GM23338 (cell line): ENCODE results near the gene SH3BP4. TPM values are rescaled to one million over a fixed set of nuclear protein-coding genes. Genes with fewer than 3 reads are reported as not detected.

Experiments used
- ATAC-seq: fragments of 200-7000 bp; cut with Tn5 transposase; 3 replicates; pipeline ENCODE4 v1.9.1; 2020
- DNase-seq: peaks from one replicate; pipeline ENCODE4 v3.0.0-alpha.2; 2015; ENCODE audit warnings: low spot score
- H2AFZ ChIP-seq: fragments of 200-600 bp; sonication (generic); 2 replicates; pipeline ENCODE4 v1.8.0; 2016; ENCODE audit warnings: antibody characterized with exemption, mild to moderate bottlenecking, moderate library complexity
- H3F3A ChIP-seq: fragments of 200-600 bp; sonication (generic); replicated peaks from 2 replicates; pipeline ENCODE4 v1.8.0; 2017; ENCODE audit warnings: antibody characterized with exemption, mixed run types, low read depth
- H3K27ac ChIP-seq: fragments of 200-600 bp; sonication (generic); 2 replicates; pipeline ENCODE4 v1.6.1; 2016; ENCODE audit warnings: low read depth
- H3K27me3 ChIP-seq: fragments of 200-600 bp; sonication (generic); 2 replicates; pipeline ENCODE4 v1.8.0; 2016; ENCODE audit warnings: mild to moderate bottlenecking, mixed run types, moderate library complexity; ENCODE audit not compliant: insufficient read depth
- H3K36me3 ChIP-seq: fragments of 200-600 bp; sonication (generic); 2 replicates; pipeline ENCODE4 v1.8.0; 2016; ENCODE audit warnings: mild to moderate bottlenecking; ENCODE audit not compliant: insufficient read depth
- H3K4me1 ChIP-seq: fragments of 200-600 bp; sonication (generic); 2 replicates; pipeline ENCODE4 v1.8.0; 2016; ENCODE audit warnings: mild to moderate bottlenecking, moderate library complexity; ENCODE audit not compliant: insufficient read depth
- H3K4me2 ChIP-seq: fragments of 200-600 bp; sonication (generic); 2 replicates; pipeline ENCODE4 v1.7.1; 2017; ENCODE audit warnings: mixed run types
- H3K4me3 ChIP-seq: fragments of 200-600 bp; sonication (generic); 2 replicates; pipeline ENCODE4 v1.6.1; 2016; ENCODE audit warnings: mixed run types
- H3K79me2 ChIP-seq: fragments of 200-600 bp; sonication (generic); replicated peaks from 2 replicates; pipeline ENCODE4 v1.8.0; 2017; ENCODE audit warnings: mild to moderate bottlenecking; ENCODE audit not compliant: insufficient read depth
- H3K9me2 ChIP-seq: fragments of 200-600 bp; sonication (generic); 2 replicates; pipeline ENCODE4 v1.8.0; 2017; ENCODE audit not compliant: insufficient read depth
- H4K20me1 ChIP-seq: fragments of 200-600 bp; sonication (generic); replicated peaks from 2 replicates; pipeline ENCODE4 v1.8.0; 2017; ENCODE audit warnings: mild to moderate bottlenecking; ENCODE audit not compliant: insufficient read depth
- H3K27ac Mint-ChIP-seq: 2 replicates; pipeline ENCODE4 v1.8.0; 2020; ENCODE audit warnings: inconsistent platforms, mild to moderate bottlenecking, moderate library complexity, mixed read lengths
- H3K27me3 Mint-ChIP-seq: 3 replicates; pipeline ENCODE4 v1.8.0; 2022; ENCODE audit warnings: low read depth, mild to moderate bottlenecking, moderate library complexity, mixed read lengths, inconsistent platforms; ENCODE audit not compliant: insufficient read depth, poor library complexity
- H3K36me3 Mint-ChIP-seq: 3 replicates; pipeline ENCODE4 v1.8.0; 2021; ENCODE audit warnings: low read depth, mild to moderate bottlenecking, inconsistent platforms, moderate library complexity, mixed read lengths
- H3K4me1 Mint-ChIP-seq: 3 replicates; pipeline ENCODE4 v1.8.0; 2020; ENCODE audit warnings: mild to moderate bottlenecking, inconsistent platforms, mixed read lengths
- H3K4me3 Mint-ChIP-seq: 3 replicates; pipeline ENCODE4 v1.8.0; 2021; ENCODE audit warnings: moderate library complexity, mild to moderate bottlenecking, inconsistent platforms, mixed read lengths
- H3K9me3 Mint-ChIP-seq: 3 replicates; pipeline ENCODE4 v1.8.0; 2020; ENCODE audit warnings: moderate library complexity, mild to moderate bottlenecking, inconsistent platforms, mixed read lengths
- CREB1 ChIP-seq: fragments of 250-450 bp; sonication (Bioruptor Pico); IDR thresholded peaks from 2 replicates; pipeline ENCODE4 v1.5.0; 2020; ENCODE audit warnings: low read depth, mild to moderate bottlenecking, moderate library complexity
- CTCF ChIP-seq, 2 experiments: fragments of 200-600 bp in 1 of 2; sonication (generic) in 1 of 2; conservative IDR thresholded peaks; 2 replicates each; pipeline versions ENCODE4 v1.5.1 to v1.6.1; 2016 to 2017; ENCODE audit warnings: antibody characterized with exemption in 2 of 2, low read depth in 2 of 2, mild to moderate bottlenecking in 2 of 2, moderate library complexity in 1 of 2
- ETS1 ChIP-seq: IDR thresholded peaks from 2 replicates; pipeline ENCODE4 v1.6.1; 2016; ENCODE audit warnings: antibody characterized with exemption
- EZH2 ChIP-seq: fragments of 200-600 bp; sonication (generic); IDR thresholded peaks from one replicate; pipeline ENCODE4 v1.8.0; 2017; ENCODE audit warnings: antibody characterized with exemption, mild to moderate bottlenecking, low read depth; ENCODE audit not compliant: unreplicated experiment
- EZH2phosphoT487 ChIP-seq: fragments of 200-600 bp; sonication (generic); IDR thresholded peaks from one replicate; pipeline ENCODE4 v1.8.1; 2018; ENCODE audit warnings: antibody characterized with exemption; ENCODE audit not compliant: unreplicated experiment
- JUNB ChIP-seq: IDR thresholded peaks from one replicate; pipeline ENCODE4 v1.6.1; 2016; ENCODE audit warnings: antibody characterized with exemption; ENCODE audit not compliant: unreplicated experiment
- NANOG ChIP-seq: IDR thresholded peaks from 2 replicates; pipeline ENCODE4 v1.6.1; 2016; ENCODE audit warnings: antibody characterized with exemption, borderline replicate concordance
- POLR2AphosphoS5 ChIP-seq: IDR thresholded peaks from 2 replicates; pipeline ENCODE4 v1.6.1; 2016; ENCODE audit warnings: antibody characterized with exemption, low read depth
- ZNF114 ChIP-seq: fragments of 250-450 bp; sonication (Bioruptor Pico); IDR thresholded peaks from 2 replicates; pipeline ENCODE4 v1.5.0; 2020; ENCODE audit warnings: mild to moderate bottlenecking, moderate library complexity
- ZNF462 ChIP-seq: fragments of 250-450 bp; sonication (Bioruptor Pico); IDR thresholded peaks from 2 replicates; pipeline ENCODE4 v1.5.0; 2020; ENCODE audit warnings: mild to moderate bottlenecking, moderate library complexity
- polyA plus RNA-seq: library from polyadenylated mRNA; unstranded; fragments of >200 nt; fragmentation: Nextera tagmentation; extraction: Ambion mirVana; gene quantifications from 2 replicates; pipeline ENCODE4 v1.2.1, GENCODE V29; 2016
- total RNA-seq: library from RNA; depleted of rRNA; stranded (reverse); fragments of >200 nt; shearing (Covaris generic); gene quantifications from 2 replicates; pipeline ENCODE4 v1.2.3, GENCODE V29; 2014
- TF ChIP-seq, protein P1 (sequence below): IDR thresholded peaks from one replicate; pipeline ENCODE4 v1.6.1; 2018; ENCODE audit warnings: antibody characterized with exemption; ENCODE audit not compliant: unreplicated experiment

The SH3BP4 gene
- total and polyA plus RNA-seq, 2 experiments from 2014 or later, result 15.6 to 50.9 TPM

- TF ChIP-seq ETS1 (no peak), ZNF114 (CRISPR knock-in tag) (no peak)
Measured at GRCh38 chr2:234949762-234950434, 1.9 kb upstream of the SH3BP4 start (continued).

GRCh38 chr2:234950435-234950729, 1.4 kb upstream of the SH3BP4 start:
- ATAC-seq (no peak), DNase-seq (no peak)
- H3K27ac ChIP-seq, result no peak overlapping the region
- peaks cover 37% of the 10 kb centered on the region for H3K27me3 ChIP-seq
- no peak overlapping the region for H3K27ac Mint-ChIP-seq
- H3F3A ChIP-seq, result no peaks in the 10 kb centered on the region
- no peaks in the 10 kb centered on the region for H3K9me2 ChIP-seq
- peak overlapping the region; percentile 96 for H3K4me2 ChIP-seq
- H4K20me1 ChIP-seq, result 0 out of 2 replicates have a peak, but pooled peaks cover 9% of the 10 kb centered on the region
- H3K27me3 Mint-ChIP-seq, result peaks cover 27% of the 10 kb centered on the region
- H3K4me3 ChIP-seq, result peak overlapping the region; percentile 90
- peaks cover 30% of the 10 kb centered on the region for H3K79me2 ChIP-seq
- H2AFZ ChIP-seq, result peak overlapping the region; percentile 78; the same call in 1 of the 2 replicates
- H3K36me3 Mint-ChIP-seq, result no peaks in the 10 kb centered on the region; the same call in 2 of the 3 replicates
- peak overlapping the region; percentile 87 for H3K4me3 Mint-ChIP-seq
- H3K4me1 ChIP-seq, result peaks cover 28% of the 10 kb centered on the region
- no peaks in the 10 kb centered on the region for H3K36me3 ChIP-seq
- H3K9me3 Mint-ChIP-seq, result no peaks in the 10 kb centered on the region
- peaks cover 30% of the 10 kb centered on the region for H3K4me1 Mint-ChIP-seq
- TF ChIP-seq ZNF462 (CRISPR knock-in tag) (no peak), ETS1 (no peak), CREB1 (CRISPR knock-in tag) (no peak), NANOG (no peak), POLR2AphosphoS5 (no peak), ZNF114 (CRISPR knock-in tag) (no peak), JUNB (no peak), CTCF (conservative IDR thresholded peaks at IDR 0.05; ENCODE audit: low read depth in 2 of 2) (no peak), EZH2 (no peak), EZH2phosphoT487 (no peak)
- TF ChIP-seq, protein P1, sequence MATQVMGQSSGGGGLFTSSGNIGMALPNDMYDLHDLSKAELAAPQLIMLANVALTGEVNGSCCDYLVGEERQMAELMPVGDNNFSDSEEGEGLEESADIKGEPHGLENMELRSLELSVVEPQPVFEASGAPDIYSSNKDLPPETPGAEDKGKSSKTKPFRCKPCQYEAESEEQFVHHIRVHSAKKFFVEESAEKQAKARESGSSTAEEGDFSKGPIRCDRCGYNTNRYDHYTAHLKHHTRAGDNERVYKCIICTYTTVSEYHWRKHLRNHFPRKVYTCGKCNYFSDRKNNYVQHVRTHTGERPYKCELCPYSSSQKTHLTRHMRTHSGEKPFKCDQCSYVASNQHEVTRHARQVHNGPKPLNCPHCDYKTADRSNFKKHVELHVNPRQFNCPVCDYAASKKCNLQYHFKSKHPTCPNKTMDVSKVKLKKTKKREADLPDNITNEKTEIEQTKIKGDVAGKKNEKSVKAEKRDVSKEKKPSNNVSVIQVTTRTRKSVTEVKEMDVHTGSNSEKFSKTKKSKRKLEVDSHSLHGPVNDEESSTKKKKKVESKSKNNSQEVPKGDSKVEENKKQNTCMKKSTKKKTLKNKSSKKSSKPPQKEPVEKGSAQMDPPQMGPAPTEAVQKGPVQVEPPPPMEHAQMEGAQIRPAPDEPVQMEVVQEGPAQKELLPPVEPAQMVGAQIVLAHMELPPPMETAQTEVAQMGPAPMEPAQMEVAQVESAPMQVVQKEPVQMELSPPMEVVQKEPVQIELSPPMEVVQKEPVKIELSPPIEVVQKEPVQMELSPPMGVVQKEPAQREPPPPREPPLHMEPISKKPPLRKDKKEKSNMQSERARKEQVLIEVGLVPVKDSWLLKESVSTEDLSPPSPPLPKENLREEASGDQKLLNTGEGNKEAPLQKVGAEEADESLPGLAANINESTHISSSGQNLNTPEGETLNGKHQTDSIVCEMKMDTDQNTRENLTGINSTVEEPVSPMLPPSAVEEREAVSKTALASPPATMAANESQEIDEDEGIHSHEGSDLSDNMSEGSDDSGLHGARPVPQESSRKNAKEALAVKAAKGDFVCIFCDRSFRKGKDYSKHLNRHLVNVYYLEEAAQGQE, result no peak
